HG02588 (cell line): ENCODE data around the gene RPL37A.
A peak's percentile ranks its signal among the peaks of the same experiment; 100 is the strongest.
"Not testable (repeated sequence)": the region's sequence is repeated elsewhere in the genome, so short reads cannot be mapped to it uniquely, and the experiment has no call there.

Source experiments
- ATAC-seq: cut with Tn5 transposase; IDR thresholded peaks from one replicate; pipeline ENCODE4 v1.9.1; 2021; ENCODE audit warnings: mild to moderate bottlenecking, moderate library complexity; ENCODE audit not compliant: unreplicated experiment

RPL37A gene

GRCh38 chr2:216516730-216517350 is 18.2 kb downstream of the RPL37A start:
- no peak for ATAC-seq

DNA sequence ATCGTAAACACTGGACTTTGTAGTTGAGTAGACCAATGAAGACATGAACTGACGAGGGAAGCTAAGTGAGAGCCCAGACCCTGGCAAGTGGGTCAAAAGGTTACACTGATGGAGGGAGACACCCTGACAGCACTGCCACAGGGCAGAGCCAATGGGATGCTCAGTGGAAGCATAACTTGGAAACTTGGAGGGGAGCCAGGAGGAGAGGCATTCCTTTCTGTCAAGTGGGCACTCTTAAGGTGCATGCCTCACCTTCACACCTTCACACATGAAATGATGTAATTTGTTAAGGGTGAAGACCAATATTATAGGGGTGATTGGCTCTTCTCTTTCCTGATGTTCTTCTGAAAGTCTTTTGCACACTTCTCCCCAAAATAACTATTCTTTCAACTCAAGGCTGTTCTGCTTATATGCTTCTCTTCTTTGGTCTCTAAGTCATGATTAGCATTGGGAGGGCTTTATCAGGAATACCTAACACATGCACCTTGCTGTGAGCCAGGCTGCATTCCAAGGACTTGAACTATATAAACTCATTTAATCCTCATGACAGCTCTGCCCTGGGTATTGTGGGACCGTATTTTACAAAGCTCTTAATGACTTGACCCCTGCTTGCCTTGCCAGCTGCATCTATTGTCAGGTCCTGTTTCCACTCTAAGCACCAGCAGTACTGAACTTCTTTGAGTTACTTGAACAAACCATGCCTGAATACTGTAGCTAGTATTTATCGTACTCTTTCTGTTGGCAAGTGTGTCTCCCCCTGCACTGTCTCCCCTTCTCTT is 19.0 kb downstream of the RPL37A start:
- no peak for ATAC-seq

- ATAC-seq: not testable (repeated sequence)
Observed at GRCh38 chr2:216518566-216519119, 20.0 kb downstream of the RPL37A start.

DNA sequence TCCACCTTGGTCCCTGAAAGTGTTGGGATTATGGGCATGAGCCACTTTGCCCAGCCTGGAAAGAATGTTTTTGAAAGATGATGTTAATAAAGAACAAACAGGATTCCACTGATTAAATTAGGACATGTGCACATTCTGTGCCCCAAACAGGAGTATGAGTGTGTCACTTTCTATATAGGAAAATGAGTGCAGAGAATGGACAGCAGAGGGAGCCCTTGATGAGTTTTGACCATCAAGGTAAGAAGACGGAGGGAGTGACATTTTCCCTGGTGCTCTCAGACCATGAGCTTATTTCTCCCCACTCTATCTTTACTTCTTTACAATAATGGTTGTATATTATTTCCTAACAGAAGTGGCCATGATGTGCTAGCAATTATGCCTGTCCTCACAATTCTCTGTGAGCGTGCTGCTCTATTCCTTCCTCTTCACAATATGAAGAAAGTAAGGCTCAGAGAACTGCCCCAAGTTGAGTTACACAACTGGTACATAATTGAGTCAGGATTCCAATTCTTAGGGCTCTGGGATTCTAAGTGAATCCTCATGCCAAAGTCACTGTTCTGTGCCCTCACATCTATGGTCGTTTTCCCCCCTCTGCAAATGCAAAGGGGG is 20.6 kb downstream of the RPL37A start:
- peak; percentile 60 for ATAC-seq

GRCh38 chr2:216520112-216520511 is 21.5 kb downstream of the RPL37A start:
- ATAC-seq: no peak

DNA sequence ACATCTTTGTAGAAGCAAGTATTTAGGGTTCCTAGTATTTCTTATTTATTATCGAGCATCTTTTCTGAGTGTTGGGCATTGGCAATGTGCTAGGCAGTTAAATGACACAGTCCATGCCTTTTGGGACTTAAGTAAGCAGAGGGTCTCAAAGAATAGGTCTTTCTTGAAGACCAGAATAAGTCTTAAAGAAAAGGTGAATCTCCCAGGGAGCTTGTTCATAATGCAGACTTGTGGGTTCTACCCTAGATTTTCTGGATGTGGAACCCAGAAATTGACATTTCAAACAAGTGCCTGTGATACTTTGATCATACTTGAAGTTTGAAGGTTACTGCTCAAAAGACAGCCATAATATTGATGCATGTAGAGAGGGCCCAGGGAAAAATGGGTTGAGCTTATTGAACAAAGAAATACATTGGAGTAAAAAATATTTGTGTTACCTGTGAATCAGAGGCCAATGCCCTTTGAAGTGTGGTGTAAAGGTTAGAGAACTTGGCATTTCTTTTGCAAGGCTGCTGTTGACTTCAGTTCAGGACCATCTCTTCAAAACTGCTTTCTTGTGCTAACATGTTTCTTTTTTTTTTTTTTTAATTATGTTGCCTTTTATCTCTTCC is 24.4 kb downstream of the RPL37A start:
- ATAC-seq: no peak

DNA sequence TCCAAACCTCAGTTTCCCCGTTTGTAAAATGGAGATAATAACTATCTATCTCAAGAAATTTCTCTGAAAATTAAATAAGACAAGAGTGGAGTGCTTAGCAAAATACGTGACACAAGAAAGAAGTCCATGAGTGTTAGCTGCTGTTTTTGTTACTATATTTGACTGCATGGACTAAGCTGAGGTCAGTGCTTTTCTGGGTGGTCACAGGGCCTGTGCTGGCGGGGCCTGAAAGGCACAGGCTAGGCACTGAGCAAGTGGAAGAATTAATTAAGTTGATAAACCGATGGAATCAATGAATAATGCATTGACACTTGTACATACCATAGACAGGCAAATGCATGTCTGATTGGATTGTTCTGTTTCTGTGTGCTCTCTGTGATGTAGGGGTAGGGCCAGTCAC is 27.3 kb downstream of the RPL37A start:
- no peak for ATAC-seq

DNA sequence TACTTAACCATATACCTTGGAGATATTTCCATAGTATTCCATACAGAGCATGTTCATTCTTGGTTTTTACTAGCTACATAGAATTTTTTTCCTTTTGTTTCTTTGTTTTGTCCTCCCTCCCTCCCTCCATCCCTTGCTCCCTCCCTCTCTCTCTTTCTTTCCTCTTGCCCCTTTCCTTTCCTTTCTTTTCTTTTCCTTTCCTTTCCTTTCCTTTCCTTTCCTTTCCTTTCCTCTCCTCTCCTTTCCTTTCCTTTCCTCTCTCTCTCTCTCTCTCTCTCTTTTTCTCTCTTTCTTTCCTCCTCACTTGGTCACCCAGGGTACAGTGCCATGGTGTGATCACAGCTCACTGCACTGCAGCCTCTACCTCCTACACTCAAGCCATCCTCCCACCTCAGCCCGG is 28.3 kb downstream of the RPL37A start:
- ATAC-seq: no peak

- ATAC-seq: no peak
Observed at GRCh38 chr2:216527600-216527999, 29.0 kb downstream of the RPL37A start.

DNA sequence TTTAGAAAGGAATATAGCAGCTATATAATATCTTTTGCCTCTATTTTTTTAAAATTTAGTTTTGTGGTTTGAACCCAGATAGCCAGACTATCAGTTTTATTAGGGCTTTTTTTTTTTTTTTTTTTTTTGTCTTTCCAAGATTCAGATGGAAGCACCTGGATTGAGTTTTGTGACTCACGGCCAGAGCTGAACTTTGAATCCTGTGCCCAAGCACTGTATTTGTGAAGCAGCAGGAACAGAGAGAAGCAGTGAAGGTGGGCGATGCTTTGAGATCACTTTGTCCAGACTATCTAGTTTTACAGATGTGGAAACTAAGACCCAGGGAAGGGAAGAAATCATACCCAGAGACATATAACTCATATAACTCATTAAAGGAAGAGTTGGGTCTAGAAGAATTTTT is 33.9 kb downstream of the RPL37A start:
- ATAC-seq: no peak

DNA sequence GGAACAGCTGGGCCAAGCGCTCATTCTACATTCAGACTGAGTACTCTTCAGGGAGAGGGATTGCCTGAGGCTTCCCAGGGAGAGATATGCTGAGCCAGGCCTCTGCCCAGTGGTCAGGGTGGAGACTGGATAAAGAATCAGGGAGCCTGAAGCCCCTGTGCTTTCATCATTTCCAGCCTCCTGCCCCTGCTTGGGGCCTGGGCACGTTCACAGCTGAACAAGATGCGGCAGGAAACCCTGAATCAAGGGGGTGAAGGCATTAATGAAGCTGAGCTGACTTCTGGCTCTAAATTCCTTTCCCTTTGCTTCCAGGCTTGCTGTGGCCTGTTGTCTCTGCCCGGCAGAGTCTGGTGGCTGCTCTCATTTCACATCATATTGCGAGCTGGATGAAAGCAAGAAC is 35.0 kb downstream of the RPL37A start:
- no peak for ATAC-seq

- ATAC-seq: no peak
Observed at GRCh38 chr2:216534809-216535208, 36.2 kb downstream of the RPL37A start.

DNA sequence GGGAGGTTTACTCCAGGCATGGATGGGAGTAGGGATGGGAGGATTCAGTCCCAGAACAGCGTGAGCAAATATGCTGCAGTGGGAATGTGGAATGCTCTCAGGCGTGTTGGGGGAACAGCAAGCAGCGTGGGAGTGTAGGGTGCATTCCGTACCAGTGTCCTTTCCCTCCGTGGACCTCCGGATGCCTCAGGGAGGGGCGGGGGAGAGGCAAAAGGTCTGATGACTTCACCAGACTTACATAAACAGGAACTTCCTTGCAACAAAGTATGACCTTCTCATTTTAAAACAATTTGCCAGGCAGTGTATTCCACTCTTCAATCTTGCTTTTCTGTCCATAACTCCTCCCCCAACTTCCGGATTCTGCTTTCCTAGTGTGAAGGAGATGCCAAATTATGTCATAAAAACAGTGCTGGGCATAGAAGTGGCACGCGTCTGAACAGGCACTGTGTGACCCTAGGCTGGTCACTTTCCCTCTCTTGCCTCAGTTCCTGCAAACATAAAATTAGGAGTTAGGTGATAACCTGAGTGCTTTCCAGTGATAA is 36.9 kb downstream of the RPL37A start:
- ATAC-seq: no peak

- no peak for ATAC-seq
Observed at GRCh38 chr2:216536734-216537210, 38.1 kb downstream of the RPL37A start.

- ATAC-seq: no peak
Observed at GRCh38 chr2:216537366-216537765, 38.7 kb downstream of the RPL37A start.

DNA sequence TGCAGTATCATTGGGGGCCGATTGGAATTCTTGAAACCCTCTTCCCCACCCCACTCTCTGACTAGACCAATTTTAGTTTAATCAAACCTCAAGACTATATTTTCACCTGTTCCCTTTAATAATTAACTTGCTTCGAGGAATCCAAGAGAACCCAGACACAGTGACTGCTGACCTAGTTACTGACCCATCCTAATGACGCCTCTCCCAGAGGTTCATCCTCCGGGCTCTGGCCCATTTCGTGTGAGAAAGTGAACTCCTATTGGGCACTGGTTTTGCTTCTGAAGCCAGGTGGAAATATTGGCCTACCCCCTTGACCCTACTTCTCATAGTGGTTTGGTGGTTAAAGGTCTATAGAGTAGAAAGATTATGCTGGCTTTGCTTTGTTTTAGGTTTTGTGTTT is 39.9 kb downstream of the RPL37A start:
- no peak for ATAC-seq

DNA sequence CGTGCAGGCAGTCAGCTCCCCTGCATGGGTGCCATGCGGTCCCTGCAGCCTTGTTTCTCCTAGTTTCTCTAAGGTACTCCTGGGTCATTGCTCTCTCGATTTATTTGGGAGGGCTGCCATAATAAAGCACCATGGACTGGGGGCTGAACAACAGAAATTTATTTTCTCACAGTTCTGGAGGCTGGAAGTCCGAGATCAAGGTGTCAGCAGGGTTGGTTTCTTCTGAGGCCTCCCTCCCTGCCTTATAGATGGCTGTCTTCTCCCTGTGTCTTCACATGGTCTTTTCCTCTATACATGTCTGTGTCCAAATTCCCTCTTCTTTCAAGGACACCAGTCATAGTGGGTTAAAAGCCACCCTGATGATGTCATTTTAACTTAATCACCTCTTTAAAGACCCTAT is 40.5 kb downstream of the RPL37A start:
- ATAC-seq: no peak

- no peak for ATAC-seq
Observed at GRCh38 chr2:216539791-216540241, 41.2 kb downstream of the RPL37A start.

- no peak for ATAC-seq
Observed at GRCh38 chr2:216540920-216541319, 42.3 kb downstream of the RPL37A start.

DNA sequence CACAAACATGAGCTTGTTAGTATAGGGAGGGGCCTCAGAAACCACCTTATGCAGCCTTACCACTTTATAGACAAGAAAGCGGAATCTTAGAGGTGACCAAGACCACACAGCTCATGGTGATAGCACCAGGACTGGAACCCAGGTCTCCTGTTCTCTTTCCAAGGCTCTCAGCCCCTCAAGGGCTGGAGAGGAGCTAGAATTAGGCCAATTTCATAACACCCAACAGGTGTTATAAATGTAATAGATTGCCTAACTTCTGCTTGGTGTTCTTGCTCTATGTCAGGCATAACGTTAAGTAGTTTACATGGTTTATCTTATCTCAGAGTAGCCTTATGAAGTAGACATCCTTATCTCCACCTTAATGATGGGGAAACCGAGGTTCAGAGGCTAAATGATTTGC is 42.9 kb downstream of the RPL37A start:
- ATAC-seq: no peak

DNA sequence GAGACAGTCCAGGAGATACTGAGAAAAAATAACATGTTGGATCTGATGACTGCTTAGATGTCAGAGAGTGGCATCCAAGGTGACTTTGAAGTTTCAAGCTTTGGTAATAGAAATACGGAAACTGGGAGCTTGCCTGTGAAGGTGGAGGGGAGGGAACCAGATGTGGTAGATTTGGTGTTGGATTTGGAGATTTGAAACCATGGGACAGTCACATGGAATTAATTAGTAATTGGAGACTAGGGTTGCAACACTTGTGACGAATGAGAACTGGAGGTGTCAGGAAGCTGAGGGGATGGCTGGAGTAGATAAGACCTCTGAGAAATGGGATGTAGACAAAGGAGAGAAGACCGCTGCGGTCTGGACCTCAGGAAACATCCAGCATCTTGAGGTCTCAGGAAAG is 46.7 kb downstream of the RPL37A start:
- no peak for ATAC-seq
